Astrocyte of the spinal cord (primary cell): ENCODE results near the gene TPST2.
A peak's percentile ranks its signal among the peaks of the same experiment; 100 is the strongest.

Source experiments
- DNase-seq: peaks from one replicate; pipeline ENCODE4 v3.0.0; 2011; ENCODE audit warnings: low read depth, low spot score
- H3K4me3 ChIP-seq: 2 replicates; pipeline ENCODE4 v1.5.1; 2011; ENCODE audit warnings: low read depth, mild to moderate bottlenecking, low read length, moderate library complexity
- CTCF ChIP-seq: IDR thresholded peaks from 2 replicates; pipeline ENCODE4 v1.5.1; 2012; ENCODE audit warnings: low read depth, mild to moderate bottlenecking, low read length, inconsistent platforms
- in situ Hi-C: cut with HindIII; loops from 2 replicates; pipeline ENCODE4 v1.10.0; 2017; ENCODE audit warnings: low sequenced_read_pairs

Gene TPST2

DNA sequence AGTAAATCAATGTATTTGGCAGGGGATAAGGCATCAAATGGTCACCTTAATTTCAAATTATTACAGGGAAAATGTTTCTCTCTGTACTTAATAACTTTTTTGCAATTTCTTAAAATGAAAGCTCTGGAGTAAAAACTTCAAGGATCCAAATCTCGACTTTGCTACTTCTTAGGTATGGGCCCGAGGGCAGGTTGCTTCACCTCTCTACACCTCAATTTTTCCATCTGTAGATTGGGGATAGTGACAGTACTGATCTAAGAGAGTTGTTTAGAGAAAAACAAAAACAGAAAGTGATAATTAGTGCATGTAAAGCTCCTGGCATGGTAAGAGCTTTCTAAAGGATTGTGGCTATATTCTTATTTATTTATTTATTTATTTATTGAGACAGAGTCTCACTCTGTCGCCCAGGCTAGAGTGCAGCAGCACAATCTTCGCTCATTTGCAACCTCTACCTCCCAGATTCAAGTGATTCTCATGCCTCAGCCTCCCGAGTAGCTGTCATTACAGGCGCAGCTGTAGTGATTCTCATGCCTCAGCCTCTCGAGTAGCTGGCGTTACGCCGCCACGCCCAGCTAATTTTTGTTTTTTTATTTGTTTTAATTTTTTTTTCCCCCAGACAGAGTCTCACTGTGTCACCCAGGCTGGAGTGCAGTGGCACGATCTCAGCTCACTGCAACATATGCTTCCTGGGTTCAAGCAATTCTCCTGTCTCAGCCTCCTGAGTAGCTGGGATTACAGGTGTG, 75.3 kb downstream of the TPST2 start:
- no peak overlapping the region for H3K4me3 ChIP-seq
- in situ Hi-C loops, result no loop called here
- DNase-seq, result no peak
- no peak for TF ChIP-seq CTCF

GRCh38 chr22:26513838-26514237, 76.1 kb downstream of the TPST2 start:
- H3K4me3 ChIP-seq, result no peak overlapping the region
- in situ Hi-C loops, result no loop called here
- no peak for DNase-seq
- no peak for TF ChIP-seq CTCF

DNA sequence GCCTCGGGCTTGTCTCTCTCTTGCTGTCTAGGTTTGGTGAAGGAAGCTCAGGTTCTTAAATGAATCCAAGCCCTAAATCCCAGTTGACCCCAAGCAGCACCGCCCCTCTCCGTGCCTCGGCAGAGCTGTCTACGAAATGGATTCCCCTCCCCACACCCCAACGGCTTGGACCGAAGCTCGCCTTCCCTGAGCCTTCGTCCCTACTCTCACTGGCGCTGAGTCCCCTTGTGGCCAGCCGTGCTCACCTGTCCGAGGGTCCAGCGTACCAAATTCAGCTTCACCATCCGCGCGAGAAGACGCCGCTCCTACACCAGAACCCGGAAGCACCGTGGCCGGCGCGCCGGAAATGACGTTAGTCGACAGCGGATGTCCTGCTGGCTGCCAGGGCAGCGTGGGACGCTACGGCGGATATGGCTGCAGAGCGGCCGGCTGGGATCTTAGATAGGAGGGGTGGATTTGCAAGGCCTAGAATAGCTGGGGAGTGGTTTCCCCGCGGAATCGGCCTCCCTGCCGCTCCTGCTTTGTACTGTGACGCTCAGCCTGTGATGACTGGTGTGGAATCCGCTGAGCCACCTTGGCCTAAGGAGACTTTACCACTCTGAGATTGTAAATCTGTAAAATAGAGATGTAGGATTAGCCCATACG, 77.7 kb downstream of the TPST2 start, which contains the start of gene TFIP11:
TSS of gene TFIP11 (minus strand) at position 325 of the 645 bp plus-strand sequence. CDS start 2,201 bp downstream, outside the sequence.
- DNase-seq, result peak; percentile 93
- no peak for TF ChIP-seq CTCF
- peak within 1 kb of the TSS; percentile 94 for H3K4me3 ChIP-seq
- in situ Hi-C loops, result no loop called here

DNA sequence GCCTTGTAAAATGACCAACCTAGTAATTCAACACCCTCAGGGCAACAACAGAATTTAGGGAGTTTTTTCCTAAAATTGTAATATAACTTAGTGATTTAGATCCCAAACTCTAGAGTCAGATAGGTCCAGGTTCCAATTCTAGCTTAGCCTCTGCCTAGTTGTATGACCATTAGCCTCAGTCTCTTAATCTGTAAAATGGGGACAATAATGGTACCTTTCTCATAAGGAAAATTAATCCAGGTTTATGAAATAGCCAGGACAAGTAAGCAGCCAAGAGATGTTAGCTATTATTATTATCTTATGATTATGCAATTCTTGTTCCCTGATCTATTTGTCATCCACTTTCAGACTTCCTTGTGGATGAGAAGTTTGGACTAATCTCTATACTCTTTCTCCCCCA, 81.8 kb downstream of the TPST2 start:
- no peak overlapping the region for H3K4me3 ChIP-seq
- in situ Hi-C loops, result no loop called here
- TF ChIP-seq CTCF, result no peak
- DNase-seq, result no peak

DNA sequence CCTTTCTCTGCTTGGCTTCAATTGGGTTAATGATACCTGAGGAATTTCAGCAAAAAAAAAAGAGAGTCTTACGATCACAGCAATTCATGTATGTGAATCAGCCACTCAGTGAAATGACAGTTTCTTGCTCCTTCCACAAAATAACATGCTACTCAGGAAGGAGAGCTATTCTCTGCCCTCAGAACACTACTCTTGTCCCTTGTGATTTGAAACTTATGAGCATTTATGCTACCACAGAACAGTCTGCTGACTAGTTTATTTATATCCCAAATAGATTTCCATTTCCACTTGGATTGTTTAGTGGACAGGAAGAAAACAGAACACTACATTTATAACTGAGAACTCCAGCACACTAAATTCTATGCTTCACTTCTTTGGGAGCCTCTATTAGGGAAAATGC, 86.2 kb downstream of the TPST2 start:
- TF ChIP-seq CTCF, result no peak
- H3K4me3 ChIP-seq, result no peak overlapping the region
- in situ Hi-C loops, result no loop called here
- DNase-seq, result no peak

DNA sequence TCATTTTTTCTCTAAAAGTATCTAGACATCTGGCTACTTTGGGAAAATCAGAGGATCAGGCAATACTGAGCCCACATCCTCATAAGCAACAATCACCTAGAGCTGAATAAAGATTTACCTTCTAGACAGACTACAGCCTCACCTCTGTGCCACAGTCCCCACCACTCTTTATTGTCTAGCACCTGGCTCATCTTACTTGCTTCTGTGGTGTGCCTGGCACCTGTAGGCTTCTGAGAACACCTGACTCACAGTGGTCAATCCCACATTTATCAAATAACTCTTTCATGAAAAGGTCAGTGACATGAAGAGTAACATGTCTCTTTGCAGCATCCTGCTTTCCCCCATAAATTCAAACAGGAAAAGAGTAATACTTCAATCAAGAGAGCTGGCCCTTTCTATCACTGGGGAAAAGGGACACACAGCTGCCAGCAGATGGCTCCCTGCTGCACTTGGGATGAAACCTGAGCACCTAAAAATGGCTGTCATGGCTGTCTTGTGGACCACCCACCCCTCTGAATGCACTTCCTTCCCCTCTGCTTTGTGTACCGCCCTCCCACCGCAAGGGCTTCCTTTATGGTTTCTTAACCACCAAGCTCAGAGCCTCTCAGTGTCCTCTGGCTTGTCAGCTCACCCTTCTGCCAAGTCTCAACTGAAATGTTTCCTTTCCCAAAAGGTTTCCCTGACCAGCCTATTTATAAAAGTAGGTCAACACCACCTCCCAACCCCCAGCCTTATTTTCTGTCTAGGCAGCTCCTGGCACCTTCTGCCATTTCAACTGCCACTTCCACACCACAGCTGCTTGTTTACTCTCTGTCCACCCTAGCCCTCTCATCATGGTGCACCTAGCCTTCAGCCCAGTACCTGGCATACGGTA, 87.0 kb downstream of the TPST2 start:
- in situ Hi-C loops, result no loop called here
- H3K4me3 ChIP-seq, result no peak overlapping the region
- TF ChIP-seq CTCF, result peak; percentile 81
- peak; percentile 53 for DNase-seq
